ENCODE results near the gene ARHGEF5.

The ARHGEF5 gene

GRCh38 chr7:144391014-144391413 is 35.8 kb downstream of the ARHGEF5 start:
- TF ChIP-seq CTCF (IDR thresholded peaks at IDR 0.05; ENCODE audit: borderline replicate concordance, insufficient read depth, low read depth, low read length), result no peak
- no peak overlapping the region for H3K4me3 ChIP-seq (ENCODE audit: low read depth, low read length)

- peak; percentile 54; the same call in 1 of the 2 replicates for TF ChIP-seq CTCF (IDR thresholded peaks at IDR 0.05; ENCODE audit: borderline replicate concordance, insufficient read depth, low read depth, low read length)
- peak overlapping the region; percentile 24 for H3K4me3 ChIP-seq (ENCODE audit: low read depth, low read length)
Measured at GRCh38 chr7:144391823-144392255, 36.6 kb downstream of the ARHGEF5 start.

GRCh38 chr7:144397086-144397485 is 41.9 kb downstream of the ARHGEF5 start:
- H3K4me3 ChIP-seq (ENCODE audit: low read depth, low read length), result no peak overlapping the region
- TF ChIP-seq CTCF (IDR thresholded peaks at IDR 0.05; ENCODE audit: borderline replicate concordance, insufficient read depth, low read depth, low read length), result no peak

- TF ChIP-seq CTCF (IDR thresholded peaks at IDR 0.05; ENCODE audit: borderline replicate concordance, insufficient read depth, low read depth, low read length), result no peak
- no peak overlapping the region for H3K4me3 ChIP-seq (ENCODE audit: low read depth, low read length)
Measured at GRCh38 chr7:144398291-144398690, 43.1 kb downstream of the ARHGEF5 start.

GRCh38 chr7:144398911-144399310 is 43.7 kb downstream of the ARHGEF5 start:
- no peak for TF ChIP-seq CTCF (IDR thresholded peaks at IDR 0.05; ENCODE audit: borderline replicate concordance, insufficient read depth, low read depth, low read length)
- H3K4me3 ChIP-seq (ENCODE audit: low read depth, low read length), result no peak overlapping the region

GRCh38 chr7:144399946-144400345 is 44.7 kb downstream of the ARHGEF5 start:
- no peak overlapping the region for H3K4me3 ChIP-seq (ENCODE audit: low read depth, low read length)
- no peak for TF ChIP-seq CTCF (IDR thresholded peaks at IDR 0.05; ENCODE audit: borderline replicate concordance, insufficient read depth, low read depth, low read length)

GRCh38 chr7:144401490-144401889 is 46.3 kb downstream of the ARHGEF5 start:
- no peak for TF ChIP-seq CTCF (IDR thresholded peaks at IDR 0.05; ENCODE audit: borderline replicate concordance, insufficient read depth, low read depth, low read length)
- H3K4me3 ChIP-seq (ENCODE audit: low read depth, low read length), result no peak overlapping the region
